Stimulated activated CD4-positive, alpha-beta T cell treated with anti-CD3 and anti-CD28 coated beads, Interleukin-1b, Interleukin-23, amount 100 ng/mL, for 24 hours (primary cell): ENCODE results near the gene G0S2.
A peak's percentile ranks its signal among the peaks of the same experiment; 100 is the strongest.

Experiments used
- DNase-seq, 4 experiments: peaks; one replicate each; pipeline ENCODE4 v3.0.0-alpha.2; 2020; ENCODE audit warnings: low read depth in 4 of 4, low spot score in 1 of 4

The G0S2 gene, protein sequence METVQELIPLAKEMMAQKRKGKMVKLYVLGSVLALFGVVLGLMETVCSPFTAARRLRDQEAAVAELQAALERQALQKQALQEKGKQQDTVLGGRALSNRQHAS

DNA sequence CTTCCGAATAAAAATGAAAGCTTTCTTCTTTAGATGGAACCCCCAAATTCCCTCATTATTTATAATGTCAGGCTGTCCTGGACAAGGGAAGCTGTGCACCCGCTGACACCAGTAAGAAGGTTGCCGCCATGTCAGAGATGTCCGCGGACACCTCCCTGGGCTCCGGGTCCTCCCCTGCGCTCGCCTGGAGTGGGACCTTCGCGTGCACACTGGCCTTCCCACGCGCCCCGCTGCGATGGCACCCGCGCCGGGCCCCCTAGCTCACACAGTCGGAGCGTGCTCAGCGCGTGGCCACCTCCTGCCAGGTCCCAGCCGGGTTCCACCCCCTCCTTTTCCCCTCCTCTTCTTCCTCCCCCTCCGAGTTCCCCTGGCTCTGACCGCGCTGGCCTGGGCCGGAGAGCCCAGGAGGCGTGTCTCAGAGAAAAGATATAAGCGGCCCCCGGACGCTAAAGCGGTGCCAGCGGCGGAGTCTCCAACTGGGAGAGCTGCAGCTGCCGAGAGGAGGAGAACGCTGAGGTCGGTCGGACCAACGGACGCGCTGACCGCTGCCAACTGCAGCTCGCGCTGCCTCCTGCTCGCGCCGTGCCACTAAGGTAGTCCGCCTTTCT lies at the start of gene G0S2:
G0S2 (plus strand) TSS at position 456 of the 608 bp plus-strand sequence. CDS start 273 bp downstream, outside the sequence.
- peak in 1 of 4 experiments; percentile 26 for DNase-seq

DNA sequence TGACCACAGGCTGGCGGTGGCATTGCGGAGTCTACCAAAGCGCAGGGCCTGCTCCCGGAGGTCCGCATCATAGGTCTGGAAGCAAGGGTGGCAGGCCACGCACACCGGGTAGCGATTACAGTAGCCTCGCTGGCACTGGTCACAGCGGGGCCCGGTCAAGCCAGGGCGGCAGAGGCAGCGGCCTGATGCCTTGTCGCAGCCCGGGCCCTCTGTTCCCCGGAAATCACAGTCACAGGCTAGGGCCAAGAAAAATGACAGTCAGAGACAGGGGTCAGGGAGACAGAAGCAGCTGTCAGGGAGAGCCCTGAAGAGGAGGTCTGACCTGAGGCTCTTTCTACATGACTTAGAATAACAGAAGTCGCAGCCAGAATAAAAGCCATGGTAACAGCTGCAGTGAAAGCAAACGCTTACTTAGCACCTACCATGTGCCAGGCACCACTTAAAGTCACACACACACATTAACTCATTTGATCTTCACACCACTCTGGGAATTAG lies 49.4 kb upstream of the G0S2 start:
- no peak for DNase-seq

DNA sequence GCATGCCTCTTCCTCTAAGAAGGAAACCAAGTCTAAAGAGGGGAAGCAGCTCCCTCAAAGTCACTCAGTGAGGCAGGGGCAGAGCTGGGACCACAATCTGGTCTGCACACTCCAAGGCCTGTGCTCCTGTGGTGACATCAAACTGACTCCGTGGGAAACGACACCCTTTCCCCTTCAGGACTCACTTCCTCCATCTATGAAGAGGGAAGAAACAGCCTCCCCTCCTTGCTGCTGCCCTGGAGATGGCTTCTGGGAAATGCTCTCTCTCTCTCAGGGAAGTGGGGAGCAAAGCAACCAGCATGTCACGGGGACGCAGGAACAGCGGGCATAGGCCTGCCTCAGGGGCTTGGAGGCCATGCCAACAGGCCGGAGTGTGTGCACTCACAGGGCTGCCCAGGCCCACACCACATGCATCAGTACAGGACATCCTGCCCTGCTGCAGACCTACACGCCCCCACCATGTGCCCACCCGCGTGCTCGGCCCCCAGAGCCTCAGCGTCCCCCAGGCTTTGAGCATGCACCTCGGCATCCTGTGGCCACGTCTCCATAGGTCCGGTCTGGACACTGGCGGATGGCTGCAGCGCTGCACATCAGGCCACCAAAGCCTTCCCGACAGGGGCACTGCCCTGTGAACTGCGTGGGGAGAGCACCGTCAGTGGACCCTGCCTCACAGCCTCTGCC lies 48.7 kb upstream of the G0S2 start:
- DNase-seq = no peak

DNA sequence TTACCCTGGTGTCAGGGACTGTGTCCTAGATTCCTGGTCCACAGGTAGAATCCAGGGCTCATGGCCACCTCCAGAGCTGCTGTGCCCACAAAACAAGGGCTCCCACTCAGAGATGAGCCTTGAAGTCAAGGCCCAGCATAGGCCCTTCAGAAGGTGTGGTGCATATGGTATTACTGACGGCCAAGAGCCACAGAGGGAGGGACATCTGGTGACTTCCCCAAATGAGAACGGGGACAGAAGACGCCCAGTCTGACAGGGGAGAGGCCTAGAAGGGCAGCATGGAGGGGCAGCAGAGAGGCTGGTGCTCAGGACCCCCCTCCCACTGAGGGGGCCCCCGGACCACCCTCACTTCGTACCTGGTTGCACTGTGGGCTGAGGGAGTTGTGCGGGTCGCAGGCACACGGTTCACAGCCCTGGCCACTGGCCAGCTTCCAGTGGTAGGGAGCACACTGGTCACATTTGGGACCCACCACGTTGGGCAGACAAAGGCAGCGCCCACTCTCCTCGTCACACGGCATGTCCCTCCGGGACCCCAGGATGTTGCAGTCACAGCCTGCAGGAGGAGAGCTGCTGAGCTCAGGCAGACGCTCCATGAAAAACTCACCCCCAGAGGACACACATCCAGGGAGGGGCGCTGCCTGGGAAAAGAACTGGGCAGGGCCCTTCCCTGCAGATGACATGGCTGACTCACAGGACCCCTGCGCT lies 48.0 kb upstream of the G0S2 start:
- no peak for DNase-seq

DNA sequence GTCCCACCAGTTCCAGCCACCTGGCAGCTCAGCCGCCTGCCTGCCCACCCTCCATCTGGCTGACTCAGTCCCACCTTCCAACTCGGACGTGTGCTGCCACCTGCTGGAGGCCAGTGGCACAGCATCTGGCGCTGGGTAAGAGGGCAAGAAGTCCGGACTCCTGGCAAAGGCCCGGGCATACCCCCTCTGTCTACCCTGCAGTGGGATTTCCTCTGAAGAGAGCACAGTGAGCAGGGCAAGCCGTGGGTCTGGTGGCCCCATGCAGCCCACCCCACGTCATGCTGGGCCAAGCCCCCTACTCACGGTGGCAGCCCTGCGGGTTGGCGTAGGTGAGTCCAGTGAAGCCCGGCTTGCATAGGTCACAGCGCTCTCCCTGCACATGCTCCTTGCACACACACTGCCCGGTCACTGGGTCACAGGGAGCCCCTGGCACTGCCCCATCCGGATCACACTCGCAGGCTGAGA lies 47.4 kb upstream of the G0S2 start:
- peak; percentile 66 to 84 (median 70) for DNase-seq

DNA sequence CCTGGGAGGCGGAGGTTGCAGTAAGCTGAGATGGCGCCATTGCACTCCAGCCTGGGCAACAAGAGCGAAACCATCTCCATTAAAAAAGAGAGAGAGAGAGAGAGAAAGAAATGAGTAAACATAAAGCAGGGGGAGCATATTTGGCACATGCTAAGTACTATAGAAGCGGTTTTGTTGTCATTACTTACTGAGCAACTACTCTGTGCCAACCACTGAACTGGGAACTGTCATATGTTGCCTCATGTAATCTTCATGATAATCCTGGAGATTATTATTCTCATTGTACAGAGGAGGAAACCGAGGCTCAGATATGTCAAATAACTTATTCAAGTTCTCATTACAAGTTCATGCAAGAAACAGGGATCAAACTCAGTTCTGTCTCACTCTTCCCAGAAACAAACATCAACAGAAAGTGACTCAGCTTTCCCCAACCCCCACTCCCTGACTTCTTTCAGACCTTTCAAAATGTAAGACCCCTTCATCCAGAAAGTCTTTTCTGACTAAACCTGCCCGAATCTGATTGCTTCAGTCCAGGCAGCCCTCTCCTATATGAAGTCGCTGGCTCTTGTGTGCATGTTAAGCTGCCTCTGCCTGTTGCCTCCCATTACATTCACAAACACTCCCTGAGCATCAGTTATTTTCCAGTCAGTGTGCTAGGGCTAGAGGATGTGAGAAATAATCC lies 46.5 kb upstream of the G0S2 start:
- no peak for DNase-seq

DNA sequence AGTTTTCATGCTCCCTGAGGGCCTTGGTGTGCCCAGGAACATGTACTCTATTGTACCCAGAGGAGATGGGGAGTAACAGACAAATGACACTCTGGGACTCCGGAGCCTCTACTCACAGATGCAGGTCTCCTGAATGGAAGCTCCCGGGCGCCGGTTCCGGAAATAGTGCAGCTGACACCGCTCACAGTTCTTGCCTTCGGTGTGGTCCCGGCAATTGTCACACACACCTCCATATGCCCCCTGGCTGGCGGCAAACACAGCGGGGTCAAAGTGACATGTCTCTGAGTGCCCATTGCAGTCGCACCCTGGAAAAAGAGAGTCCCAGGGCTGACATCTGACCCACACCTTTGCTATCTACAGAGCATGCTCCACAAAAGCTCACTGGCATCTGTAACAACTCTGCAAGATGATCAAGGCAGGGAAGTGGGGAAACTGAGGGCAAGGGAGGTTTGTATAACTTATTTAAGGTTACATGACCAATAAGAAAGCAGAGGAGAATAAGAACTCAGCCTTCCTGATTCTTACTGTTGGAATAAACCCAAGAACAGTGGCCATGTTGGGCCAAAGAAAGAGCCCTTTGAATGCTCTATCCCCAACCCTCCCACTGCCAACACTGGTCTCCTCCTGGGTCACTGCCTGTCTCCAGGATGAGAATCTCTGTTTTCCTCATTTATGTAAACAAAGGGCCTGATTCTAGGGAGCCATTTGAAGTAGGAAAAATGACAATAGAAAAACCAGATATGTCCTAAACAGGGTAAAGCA lies 45.4 kb upstream of the G0S2 start:
- no peak for DNase-seq

DNA sequence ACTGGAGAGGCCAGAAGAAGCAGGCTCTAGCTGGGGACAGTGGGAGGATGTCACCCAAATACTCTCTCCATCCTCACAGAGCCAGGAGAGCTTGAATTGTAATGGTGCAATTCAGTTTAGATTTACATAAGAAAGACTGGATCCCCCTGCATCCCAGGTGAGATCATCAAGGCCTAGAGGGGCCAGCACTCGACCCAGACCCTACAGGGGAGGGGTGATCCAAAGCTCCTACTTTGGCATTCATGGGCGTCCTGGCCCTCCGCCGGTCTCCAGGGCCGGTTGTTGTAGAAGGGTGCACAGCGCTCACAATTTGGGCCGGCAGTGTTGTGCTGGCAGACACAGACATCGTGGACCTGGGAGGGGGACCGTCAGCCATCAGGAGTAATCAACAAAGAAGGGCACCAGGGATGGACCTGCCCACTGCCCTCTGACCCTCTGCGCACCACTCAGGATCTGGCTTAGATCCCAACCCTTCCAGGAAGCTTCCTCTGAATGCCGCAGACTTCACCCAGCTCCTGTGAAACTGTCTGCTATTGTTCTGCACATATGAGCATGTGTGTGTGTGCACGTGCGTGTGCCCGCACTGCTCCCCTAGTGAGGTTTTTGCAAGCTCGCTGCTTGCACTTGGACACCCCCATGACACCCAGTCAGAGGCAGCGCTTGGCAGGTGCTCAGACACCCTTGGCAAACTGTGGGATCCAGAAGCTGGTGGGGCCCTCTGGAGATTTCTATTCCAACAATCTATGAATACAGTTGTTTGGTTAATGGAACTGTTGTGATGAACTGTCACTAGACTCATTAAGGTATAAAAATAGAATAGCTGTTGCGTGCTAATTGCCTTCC lies 44.6 kb upstream of the G0S2 start:
- no peak for DNase-seq

DNA sequence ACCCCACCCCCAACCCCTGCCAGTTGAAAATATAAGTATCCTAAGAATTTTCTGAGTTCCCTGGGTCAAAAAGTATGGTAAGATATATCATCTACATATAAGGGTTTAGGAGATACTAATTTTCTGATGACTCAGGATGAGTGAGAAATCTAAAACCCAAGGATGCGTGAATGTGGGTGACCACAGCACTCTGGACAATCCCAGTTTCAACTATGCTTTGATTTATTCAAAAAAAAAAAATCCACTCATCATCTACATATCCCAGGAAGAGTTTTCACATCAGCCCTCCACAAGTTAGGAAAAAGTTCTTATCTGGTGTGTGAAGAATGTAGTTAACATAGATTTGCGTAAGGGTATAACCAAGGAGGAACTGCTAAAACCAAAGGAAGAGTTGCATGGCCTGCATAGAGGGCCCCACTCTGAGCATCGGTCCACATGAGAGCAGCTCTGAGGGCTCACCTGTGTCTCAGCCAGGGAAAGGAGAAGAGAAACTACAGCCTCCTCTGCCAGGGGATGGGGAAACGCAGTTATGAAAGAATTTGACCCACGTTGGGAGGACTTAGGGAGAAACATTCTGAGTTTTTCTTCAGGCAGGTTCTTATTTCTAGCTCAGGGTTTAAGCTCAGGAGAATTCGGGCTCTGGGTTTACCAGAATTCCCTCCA lies 41.7 kb upstream of the G0S2 start:
- no peak for DNase-seq

DNA sequence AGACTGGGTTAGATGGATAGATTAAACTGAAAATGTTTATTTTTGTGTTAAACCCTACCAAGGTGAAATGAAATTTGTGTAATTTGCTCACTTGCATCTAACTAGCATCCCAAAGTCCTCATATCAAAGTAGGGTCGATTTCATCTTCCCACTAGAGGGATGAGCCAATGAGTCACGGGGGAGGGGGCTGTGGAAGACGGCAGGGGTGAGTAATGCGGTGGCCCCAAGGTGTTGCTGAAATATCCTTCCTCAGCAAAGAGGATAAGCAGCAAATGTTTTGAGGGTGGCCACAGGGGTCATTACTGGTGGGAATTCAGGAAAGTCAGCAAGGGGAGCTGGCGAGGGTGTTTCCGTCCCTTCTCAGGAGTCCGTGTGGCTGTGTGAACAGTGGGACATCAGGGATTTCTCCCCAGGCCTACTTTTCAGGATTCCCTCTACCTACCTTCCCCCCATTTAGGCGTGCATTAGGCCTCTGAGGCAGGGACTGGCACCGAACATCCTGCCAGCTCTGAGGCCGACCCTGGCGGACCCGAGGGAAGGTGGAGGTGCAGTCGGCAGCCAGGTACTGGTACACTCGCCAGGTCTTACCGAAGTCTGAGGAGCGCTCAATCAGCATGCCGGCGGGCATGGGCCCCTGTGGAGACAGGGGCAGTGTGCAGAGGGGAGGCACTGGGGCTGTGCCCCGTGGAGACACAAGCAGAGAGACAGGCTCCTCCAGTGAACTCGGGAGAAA lies 41.0 kb upstream of the G0S2 start:
- DNase-seq = no peak

DNA sequence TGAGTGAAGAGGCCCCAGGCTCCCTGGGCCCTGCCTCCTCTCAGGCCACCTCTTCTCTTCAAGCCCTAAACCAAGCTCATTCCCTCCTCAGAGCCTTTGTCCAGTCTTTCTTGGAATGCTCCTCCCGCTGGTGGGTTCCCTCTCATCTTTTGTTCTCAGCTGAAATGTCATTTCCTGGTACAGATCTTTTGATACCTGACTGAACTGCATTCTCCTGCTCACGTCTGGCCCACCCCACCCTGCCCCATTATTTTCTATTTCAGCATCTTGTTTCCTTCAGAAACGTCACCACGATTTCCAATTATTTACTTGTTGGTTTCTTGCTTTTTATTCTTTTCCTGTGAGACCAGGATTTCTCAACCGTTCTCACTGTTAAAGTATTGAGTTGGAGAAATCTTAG lies 39.4 kb upstream of the G0S2 start:
- DNase-seq = no peak

DNA sequence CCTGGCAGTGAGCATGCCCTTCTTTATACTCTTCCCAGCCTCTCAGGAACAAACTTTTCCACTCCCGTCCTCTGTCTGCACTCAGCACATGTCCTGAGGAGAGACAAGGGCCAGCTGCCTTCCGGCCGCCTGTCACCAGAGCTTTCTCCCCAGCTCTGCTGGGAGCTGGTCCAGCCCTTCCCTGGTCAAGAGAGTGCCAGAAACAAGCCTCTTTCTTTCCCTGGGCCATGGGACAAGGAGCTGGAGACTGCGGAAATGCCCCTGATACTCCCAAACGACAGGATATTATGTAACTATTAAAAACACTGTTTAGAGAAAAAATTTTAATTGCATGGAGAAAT lies 33.4 kb upstream of the G0S2 start:
- no peak for DNase-seq

DNA sequence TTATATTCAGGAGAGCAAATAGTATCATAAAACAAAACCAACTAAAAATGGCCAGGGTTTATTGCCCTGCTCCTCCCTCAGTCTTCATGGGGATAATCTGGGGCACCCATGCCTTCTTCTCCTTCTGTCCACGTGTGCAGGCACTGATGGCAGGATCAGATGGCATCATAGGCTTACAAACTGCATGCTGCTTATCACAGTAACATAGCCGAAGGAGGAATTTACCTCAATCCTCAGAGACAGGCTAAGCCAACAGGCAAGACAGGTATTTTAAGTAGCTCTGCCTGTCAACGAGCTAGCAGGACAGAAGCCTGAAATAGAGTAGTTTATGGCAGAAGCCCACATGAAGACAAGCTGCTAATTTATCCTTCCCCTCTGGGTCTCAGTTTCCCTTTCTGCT lies 32.4 kb upstream of the G0S2 start:
- DNase-seq = no peak

DNA sequence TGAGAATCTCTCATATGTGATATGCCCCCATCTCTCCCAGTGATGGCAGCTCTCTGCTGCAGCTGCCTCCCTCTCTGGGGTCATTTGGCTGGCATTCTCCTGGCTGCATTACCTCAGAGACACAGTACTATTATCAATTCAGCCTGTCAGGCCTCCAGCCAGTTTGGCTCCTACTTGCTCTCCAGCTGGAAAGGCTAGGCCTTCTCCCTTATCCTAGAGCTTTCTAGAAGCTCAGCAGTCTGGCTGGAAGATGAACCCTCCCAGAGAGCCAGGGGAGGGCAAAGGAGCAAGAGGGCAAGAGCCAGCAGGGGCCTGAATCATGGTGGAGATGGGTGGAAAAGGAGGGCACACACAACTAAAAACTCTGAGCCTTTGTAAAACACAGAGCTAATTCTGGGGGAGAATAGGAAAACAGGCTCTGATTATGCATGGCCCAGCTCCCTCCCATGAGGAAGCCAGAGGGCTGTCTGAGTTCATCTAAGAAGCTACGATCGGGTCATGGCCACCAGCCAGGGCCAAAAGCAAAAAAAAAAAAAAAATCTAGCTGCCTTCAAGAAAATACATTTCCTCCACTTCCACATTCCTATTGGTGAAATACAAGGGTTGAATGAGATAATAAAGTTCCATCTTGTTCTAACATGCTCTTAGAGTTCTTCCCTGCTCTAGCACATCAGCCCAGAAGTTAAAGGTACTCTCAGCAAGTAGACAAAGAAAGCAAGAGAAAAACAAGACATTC lies 31.8 kb upstream of the G0S2 start:
- no peak for DNase-seq

DNA sequence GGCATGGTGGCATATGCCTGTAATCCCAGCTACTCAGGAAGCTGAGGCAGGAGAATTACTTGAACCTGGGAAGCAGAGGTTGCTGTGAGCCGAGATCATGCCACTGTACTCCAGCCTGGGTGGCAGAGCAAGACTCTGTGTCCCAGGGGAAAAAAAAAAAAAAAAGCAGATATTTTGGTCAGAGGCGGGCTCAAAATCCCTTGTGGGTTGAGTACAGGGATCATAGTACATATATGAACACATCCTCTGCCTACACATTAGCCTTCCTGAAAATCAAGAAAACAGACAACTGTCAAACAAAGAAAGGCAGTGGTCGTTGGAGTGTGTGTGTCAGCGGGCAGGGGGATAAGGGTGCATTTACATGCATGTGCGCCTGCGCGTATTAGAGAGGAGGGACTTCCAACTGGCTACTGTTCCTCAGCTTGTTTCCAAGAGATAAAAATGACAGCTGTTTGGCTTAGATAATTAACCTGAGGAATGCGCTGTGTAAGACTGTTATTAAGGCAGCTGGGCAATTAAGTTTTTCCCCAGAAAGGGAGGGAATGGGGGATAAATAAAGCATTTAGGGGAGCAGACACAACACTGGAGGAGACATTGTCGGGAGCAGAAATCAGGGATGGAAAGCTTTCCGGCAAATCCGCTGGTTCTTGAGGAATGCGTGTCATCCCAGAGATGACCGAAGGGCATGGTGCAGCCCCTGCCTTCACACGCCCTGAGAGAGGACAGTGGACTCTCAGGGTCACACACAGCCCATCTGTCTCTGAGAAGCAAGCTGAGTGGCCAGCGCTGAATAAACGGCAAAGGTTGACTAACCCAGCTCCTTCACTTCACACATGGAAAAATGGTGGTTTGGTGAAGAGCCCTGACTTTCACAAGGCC lies 29.4 kb upstream of the G0S2 start:
- DNase-seq = no peak

DNA sequence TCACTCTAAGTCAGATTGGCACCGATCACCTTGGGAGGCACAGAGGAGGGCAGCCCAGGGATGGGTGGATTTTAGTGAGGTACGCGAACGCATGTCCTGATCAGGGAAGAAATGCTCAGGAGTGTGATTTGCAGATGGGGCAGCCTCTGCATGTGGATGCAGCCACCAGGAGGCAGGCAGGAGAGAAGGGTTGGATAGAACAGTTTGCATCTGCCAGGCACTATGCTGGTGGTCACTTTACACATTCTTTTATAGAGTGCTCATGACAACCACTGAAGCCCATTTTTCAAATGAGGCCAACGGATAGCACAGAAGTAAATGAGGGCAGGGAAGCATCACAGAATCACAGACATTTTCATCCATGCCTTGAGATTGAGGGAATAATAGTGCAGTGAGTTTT lies 28.7 kb upstream of the G0S2 start:
- no peak for DNase-seq

DNA sequence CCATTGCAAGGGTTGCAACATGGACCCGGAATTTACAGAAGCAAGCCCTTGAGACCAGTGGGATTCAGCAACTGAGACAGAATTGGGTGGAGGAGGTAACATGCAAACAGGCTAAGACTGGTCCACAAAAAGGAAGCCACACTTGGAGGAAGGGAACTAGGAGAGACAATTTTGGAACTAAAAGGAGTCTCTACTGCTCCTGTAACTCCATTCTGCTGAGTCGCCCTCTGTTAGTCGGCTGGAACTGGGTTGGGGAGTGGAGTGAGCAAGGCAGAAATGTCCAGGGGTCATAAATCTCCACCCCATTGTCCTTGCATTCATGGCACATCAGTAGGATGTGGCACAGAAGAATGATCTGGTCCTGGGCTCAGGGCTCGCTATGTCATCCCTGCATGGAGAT lies 28.1 kb upstream of the G0S2 start:
- no peak for DNase-seq
